ENCODE data around the gene OBSCN.

The OBSCN gene

GRCh38 chr1:228358039-228358763 lies 150.4 kb downstream of the OBSCN start:
- DNase-seq (ENCODE audit: low read depth in 2 of 2) = no peak

- DNase-seq (ENCODE audit: low read depth in 2 of 2) = no peak
Measured at GRCh38 chr1:228358764-228359612, 151.1 kb downstream of the OBSCN start.

GRCh38 chr1:228359613-228360532 lies 152.0 kb downstream of the OBSCN start:
- no peak for DNase-seq (ENCODE audit: low read depth in 2 of 2)

GRCh38 chr1:228360533-228361313 lies 152.9 kb downstream of the OBSCN start:
- DNase-seq (ENCODE audit: low read depth in 2 of 2) = no peak

GRCh38 chr1:228361314-228362140 lies 153.7 kb downstream of the OBSCN start:
- no peak for DNase-seq (ENCODE audit: low read depth in 2 of 2)

GRCh38 chr1:228362141-228362883 lies 154.5 kb downstream of the OBSCN start:
- DNase-seq (ENCODE audit: low read depth in 2 of 2) = no peak

- no peak for DNase-seq (ENCODE audit: low read depth in 2 of 2)
Measured at GRCh38 chr1:228362884-228363450, 155.1 kb downstream of the OBSCN start.

- DNase-seq (ENCODE audit: low read depth in 2 of 2) = no peak
Measured at GRCh38 chr1:228363686-228364067, 155.8 kb downstream of the OBSCN start.

- DNase-seq (ENCODE audit: low read depth in 2 of 2) = no peak
Measured at GRCh38 chr1:228364068-228364705, 156.3 kb downstream of the OBSCN start.

- no peak for DNase-seq (ENCODE audit: low read depth in 2 of 2)
Measured at GRCh38 chr1:228364706-228365213, 156.9 kb downstream of the OBSCN start.

GRCh38 chr1:228365271-228366061 lies 157.6 kb downstream of the OBSCN start:
- DNase-seq (ENCODE audit: low read depth in 2 of 2) = no peak

GRCh38 chr1:228366062-228366865 lies 158.4 kb downstream of the OBSCN start:
- no peak for DNase-seq (ENCODE audit: low read depth in 2 of 2)

GRCh38 chr1:228366866-228367741 lies 159.3 kb downstream of the OBSCN start:
- DNase-seq (ENCODE audit: low read depth in 2 of 2) = no peak

- DNase-seq (ENCODE audit: low read depth in 2 of 2) = no peak
Measured at GRCh38 chr1:228367798-228368791, 160.3 kb downstream of the OBSCN start.

All from stimulated activated CD8-positive, alpha-beta memory T cell treated with anti-CD3 and anti-CD28 coated beads, Interleukin-15, amount 100 ng/mL, for 48 hours (primary cell).